Measurements from ENCODE around the gene TRIM16.
"Not testable (repeated sequence)": the region's sequence is repeated elsewhere in the genome, so short reads cannot be mapped to it uniquely, and the experiment has no call there.

TRIM16 gene

GRCh38 chr17:15658296-15658695, 25.8 kb downstream of the TRIM16 start:
- no peak for DNase-seq (ENCODE audit: low read depth)

- no peak for DNase-seq (ENCODE audit: low read depth)
Measured at GRCh38 chr17:15657868-15658267, 26.2 kb downstream of the TRIM16 start.

GRCh38 chr17:15654886-15655561, 29.1 kb downstream of the TRIM16 start:
- no peak for DNase-seq (ENCODE audit: low read depth)

- not testable (repeated sequence) for DNase-seq (ENCODE audit: low read depth)
Measured at GRCh38 chr17:15654401-15654800, 29.7 kb downstream of the TRIM16 start.

GRCh38 chr17:15652960-15653359, 31.2 kb downstream of the TRIM16 start:
- DNase-seq (ENCODE audit: low read depth): no peak

GRCh38 chr17:15651583-15652110, 32.5 kb downstream of the TRIM16 start:
- DNase-seq (ENCODE audit: low read depth): no peak

GRCh38 chr17:15650741-15651582, 33.1 kb downstream of the TRIM16 start:
- no peak for DNase-seq (ENCODE audit: low read depth)

- DNase-seq (ENCODE audit: low read depth): no peak
Measured at GRCh38 chr17:15649861-15650421, 34.2 kb downstream of the TRIM16 start.

GRCh38 chr17:15648386-15648785, 35.7 kb downstream of the TRIM16 start:
- no peak for DNase-seq (ENCODE audit: low read depth)

GRCh38 chr17:15645942-15646312, 38.2 kb downstream of the TRIM16 start:
- DNase-seq (ENCODE audit: low read depth): not testable (repeated sequence)

- not testable (repeated sequence) for DNase-seq (ENCODE audit: low read depth)
Measured at GRCh38 chr17:15645099-15645941, 38.8 kb downstream of the TRIM16 start.

- not testable (repeated sequence) for DNase-seq (ENCODE audit: low read depth)
Measured at GRCh38 chr17:15642505-15643251, 41.4 kb downstream of the TRIM16 start.

GRCh38 chr17:15642014-15642413, 42.1 kb downstream of the TRIM16 start:
- DNase-seq (ENCODE audit: low read depth): not testable (repeated sequence)

- not testable (repeated sequence) for DNase-seq (ENCODE audit: low read depth)
Measured at GRCh38 chr17:15630930-15631453, 53.1 kb downstream of the TRIM16 start.

- DNase-seq (ENCODE audit: low read depth): not testable (repeated sequence)
Measured at GRCh38 chr17:15629991-15630390, 54.1 kb downstream of the TRIM16 start.

GRCh38 chr17:15623661-15624209, 60.4 kb downstream of the TRIM16 start:
- DNase-seq (ENCODE audit: low read depth): not testable (repeated sequence)

- DNase-seq (ENCODE audit: low read depth): not testable (repeated sequence)
Measured at GRCh38 chr17:15623255-15623654, 60.9 kb downstream of the TRIM16 start.

- not testable (repeated sequence) for DNase-seq (ENCODE audit: low read depth)
Measured at GRCh38 chr17:15622124-15622523, 62.0 kb downstream of the TRIM16 start.

GRCh38 chr17:15619331-15620058, 64.6 kb downstream of the TRIM16 start, which contains the start of gene FBXW10B:
FBXW10B (minus strand) TSS chr17:15619704; CDS start chr17:15619512, 192 bp downstream.
- not testable (repeated sequence) for DNase-seq (ENCODE audit: low read depth)

GRCh38 chr17:15616828-15617227, 67.3 kb downstream of the TRIM16 start:
- not testable (repeated sequence) for DNase-seq (ENCODE audit: low read depth)
